ENCODE measurements around the gene DHCR24.

DHCR24 gene

GRCh38 chr1:54846716-54847284 is 40.2 kb downstream of the DHCR24 start:
- DNase-seq (ENCODE audit: low read depth in 2 of 2) = no peak

- DNase-seq (ENCODE audit: low read depth in 2 of 2) = no peak
Observed at GRCh38 chr1:54846301-54846700, 40.7 kb downstream of the DHCR24 start.

- DNase-seq (ENCODE audit: low read depth in 2 of 2) = no peak
Observed at GRCh38 chr1:54845772-54846171, 41.2 kb downstream of the DHCR24 start.

GRCh38 chr1:54844564-54844963 is 42.4 kb downstream of the DHCR24 start:
- no peak for DNase-seq (ENCODE audit: low read depth in 2 of 2)

GRCh38 chr1:54843449-54843848 is 43.5 kb downstream of the DHCR24 start:
- DNase-seq (ENCODE audit: low read depth in 2 of 2) = no peak

- no peak for DNase-seq (ENCODE audit: low read depth in 2 of 2)
Observed at GRCh38 chr1:54842963-54843362, 44.0 kb downstream of the DHCR24 start.

- no peak for DNase-seq (ENCODE audit: low read depth in 2 of 2)
Observed at GRCh38 chr1:54842206-54842915, 44.6 kb downstream of the DHCR24 start.

GRCh38 chr1:54839824-54840223 is 47.2 kb downstream of the DHCR24 start:
- DNase-seq (ENCODE audit: low read depth in 2 of 2) = no peak

GRCh38 chr1:54838565-54839180 is 48.3 kb downstream of the DHCR24 start:
- no peak for DNase-seq (ENCODE audit: low read depth in 2 of 2)

- DNase-seq (ENCODE audit: low read depth in 2 of 2) = no peak
Observed at GRCh38 chr1:54837002-54837853, 49.8 kb downstream of the DHCR24 start.

GRCh38 chr1:54836594-54836993 is 50.4 kb downstream of the DHCR24 start:
- DNase-seq (ENCODE audit: low read depth in 2 of 2) = no peak

- DNase-seq (ENCODE audit: low read depth in 2 of 2) = no peak
Observed at GRCh38 chr1:54835970-54836369, 51.0 kb downstream of the DHCR24 start.

GRCh38 chr1:54835131-54835898 is 51.7 kb downstream of the DHCR24 start:
- no peak for DNase-seq (ENCODE audit: low read depth in 2 of 2)

- no peak for DNase-seq (ENCODE audit: low read depth in 2 of 2)
Observed at GRCh38 chr1:54834007-54834541, 52.9 kb downstream of the DHCR24 start.

- no peak for DNase-seq (ENCODE audit: low read depth in 2 of 2)
Observed at GRCh38 chr1:54833121-54833520, 53.9 kb downstream of the DHCR24 start.

GRCh38 chr1:54826226-54826816 is 60.7 kb downstream of the DHCR24 start:
- DNase-seq (ENCODE audit: low read depth in 2 of 2) = no peak

GRCh38 chr1:54825696-54826095 is 61.3 kb downstream of the DHCR24 start:
- no peak for DNase-seq (ENCODE audit: low read depth in 2 of 2)

- DNase-seq (ENCODE audit: low read depth in 2 of 2) = no peak
Observed at GRCh38 chr1:54823670-54824069, 63.3 kb downstream of the DHCR24 start.

GRCh38 chr1:54819733-54820132 is 67.3 kb downstream of the DHCR24 start:
- DNase-seq (ENCODE audit: low read depth in 2 of 2) = no peak

- DNase-seq (ENCODE audit: low read depth in 2 of 2) = no peak
Observed at GRCh38 chr1:54819195-54819536, 67.8 kb downstream of the DHCR24 start.

Data from stimulated activated CD8-positive, alpha-beta memory T cell treated with anti-CD3 and anti-CD28 coated beads, Interleukin-2, amount 100 ng/mL, for 1 hour (primary cell).